GM19239 (cell line): Measurements from ENCODE around the gene BRD8.

Experiments
- DNase-seq: peaks from one replicate; pipeline ENCODE4 v3.0.0; 2011; ENCODE audit warnings: low spot score; ENCODE audit not compliant: insufficient read length
- FAIRE-seq: peaks from 2 replicates; lab custom pipeline; 2011; peaks lifted over from hg19 to GRCh38; lab: Jason Lieb, UNC

The BRD8 gene

DNA sequence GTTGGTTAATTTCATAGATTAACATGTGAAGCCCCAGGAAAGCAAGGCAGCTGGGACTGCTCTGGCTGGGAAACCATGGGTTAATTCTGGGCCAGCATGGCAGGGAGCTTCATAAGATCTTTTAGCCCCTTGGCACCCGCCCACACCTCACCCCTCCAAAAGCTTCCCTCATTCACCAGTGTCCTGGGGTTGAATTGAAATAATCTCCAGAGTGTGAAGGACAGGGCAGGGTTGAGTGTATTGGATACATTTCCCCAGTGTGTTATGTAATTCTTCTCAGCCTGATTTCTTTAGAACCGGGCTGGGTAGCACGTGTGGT, 75.2 kb downstream of the BRD8 start:
- FAIRE-seq = no peak
- no peak for DNase-seq

DNA sequence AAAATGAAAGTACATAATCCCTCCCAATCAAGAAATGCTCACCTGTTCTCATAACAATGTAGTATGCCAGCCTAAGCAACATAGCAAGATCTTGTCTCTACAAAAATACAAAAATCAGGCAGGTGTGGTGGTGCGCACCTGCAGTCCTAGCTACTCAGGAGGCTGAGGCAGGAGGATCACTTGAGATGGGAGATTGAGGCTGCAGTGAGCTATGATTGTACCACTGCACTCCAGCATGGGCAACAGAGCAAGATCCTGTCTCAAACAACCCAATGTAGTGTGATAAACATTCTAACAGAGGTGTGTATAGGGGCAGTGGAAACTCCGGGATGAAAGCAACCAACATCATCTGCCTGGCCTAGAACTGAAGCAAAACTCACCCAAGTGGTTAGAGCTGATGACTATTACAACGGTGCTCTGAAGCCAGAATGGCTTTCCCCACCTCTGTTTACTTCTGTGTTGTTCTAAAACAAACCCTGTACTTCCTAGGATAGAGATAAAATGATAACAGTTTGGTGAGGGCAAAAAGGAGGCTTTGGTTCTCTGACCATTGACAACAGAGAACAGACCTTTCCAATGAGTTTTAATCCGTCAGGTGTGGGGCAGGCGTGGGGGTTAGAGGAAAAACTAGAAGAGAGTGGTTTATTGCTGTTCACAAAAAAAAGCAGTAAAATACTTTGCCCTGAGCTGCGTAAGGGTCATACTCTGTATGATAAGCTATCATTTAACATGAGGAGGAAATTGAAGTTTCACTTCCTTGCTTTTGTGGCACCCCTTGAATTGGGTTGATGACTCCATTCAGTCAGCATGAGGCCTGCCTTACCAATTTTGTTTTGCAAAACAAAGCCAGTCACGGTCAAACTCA, 75.7 kb downstream of the BRD8 start:
- DNase-seq (no peak), FAIRE-seq (no peak)

DNA sequence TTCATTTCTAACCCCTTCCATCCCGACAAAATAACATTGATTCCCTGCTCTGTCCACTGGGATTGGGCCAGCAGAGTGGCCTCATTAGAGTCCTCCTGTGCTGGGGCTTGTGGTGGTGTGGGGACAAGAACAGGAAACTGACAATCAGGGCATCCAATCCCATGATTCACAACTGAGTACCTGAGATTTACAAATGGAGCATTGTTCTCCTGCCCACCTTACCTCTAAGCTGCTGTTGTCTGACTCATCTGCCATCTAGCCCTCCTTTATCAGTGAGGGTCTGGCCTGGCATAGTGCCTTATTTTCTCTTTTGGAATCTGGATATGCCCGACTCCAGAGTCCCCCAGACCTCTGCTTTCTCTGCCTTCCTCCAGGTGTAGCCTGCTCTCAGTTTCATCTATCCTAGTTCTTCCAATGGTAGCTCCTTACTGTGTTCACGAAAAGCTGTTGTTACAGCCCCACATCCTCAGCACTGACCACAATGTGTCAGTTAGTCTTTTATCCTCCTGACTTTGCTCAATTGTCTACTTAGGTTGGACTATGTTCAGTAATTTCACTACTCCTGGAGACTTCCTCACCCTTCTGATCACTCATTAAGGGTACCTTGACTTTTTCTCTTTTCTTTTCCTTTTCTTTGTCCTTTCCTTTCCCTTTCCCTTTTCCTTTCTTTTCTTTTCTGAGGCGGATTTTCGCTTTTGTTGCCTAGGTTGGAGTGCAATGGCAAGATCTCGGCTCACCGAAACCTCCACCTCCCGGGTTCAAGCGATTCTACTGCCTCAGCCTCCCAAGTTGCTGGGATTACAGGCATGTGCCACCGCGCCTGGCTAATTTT, 81.2 kb downstream of the BRD8 start:
- FAIRE-seq = no peak
- DNase-seq = no peak

DNA sequence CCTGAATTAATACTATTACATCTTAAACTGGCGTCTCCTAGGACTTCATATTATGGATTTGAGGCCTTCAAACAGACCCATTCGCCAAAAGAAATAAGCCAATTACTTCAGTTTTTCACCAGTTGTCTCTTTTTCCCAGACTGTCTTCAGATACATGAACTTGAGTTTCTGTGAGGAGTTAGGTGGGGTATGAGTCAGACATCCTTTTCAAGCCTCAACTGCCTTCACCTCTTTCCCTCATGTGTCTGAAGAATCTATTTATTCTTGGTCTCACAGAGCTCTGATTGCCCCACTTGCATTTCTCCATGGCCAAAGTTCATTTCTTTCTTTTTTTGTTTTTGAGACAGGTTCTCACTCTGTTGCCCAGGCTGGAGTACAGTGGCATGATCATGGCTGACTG, 82.1 kb downstream of the BRD8 start:
- no peak for FAIRE-seq
- no peak for DNase-seq

DNA sequence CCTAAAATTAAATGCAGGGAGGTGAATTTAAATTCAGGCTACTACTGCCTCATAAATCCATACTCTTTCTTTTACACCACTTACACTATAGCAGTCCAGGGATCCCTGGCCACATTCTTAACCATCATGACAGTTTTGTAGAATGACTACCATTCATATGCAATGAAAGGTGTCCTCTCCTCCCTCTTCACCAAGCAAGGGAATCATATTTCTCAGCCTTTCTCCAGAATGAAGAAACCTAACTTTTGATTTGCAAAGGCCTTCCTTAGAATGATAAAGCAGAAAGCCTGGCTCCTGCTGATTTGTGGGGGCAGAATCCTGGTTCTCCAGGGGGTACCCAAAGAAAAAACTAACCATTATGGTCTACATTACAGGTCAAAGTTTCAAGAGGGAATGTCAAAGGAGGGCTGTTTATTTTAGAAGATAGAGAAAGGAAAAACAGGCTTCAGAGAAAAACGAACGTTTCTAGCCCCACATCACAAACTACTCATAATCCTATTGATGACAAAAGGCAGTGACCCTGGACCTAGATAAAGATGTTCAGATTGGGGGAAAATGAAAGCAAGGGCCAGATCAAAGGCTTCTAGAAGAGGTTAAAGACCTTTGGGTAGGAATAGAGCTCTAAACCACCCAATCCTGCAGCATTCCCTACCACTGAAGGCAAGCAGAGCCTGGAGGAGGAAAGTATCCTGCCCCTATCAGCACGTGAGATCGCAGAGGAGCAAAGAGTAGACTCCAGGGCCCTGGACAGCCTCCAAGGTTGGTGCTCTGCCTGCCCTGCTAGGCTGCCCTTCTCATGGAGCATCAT, 83.1 kb downstream of the BRD8 start:
- DNase-seq = no peak
- no peak for FAIRE-seq

DNA sequence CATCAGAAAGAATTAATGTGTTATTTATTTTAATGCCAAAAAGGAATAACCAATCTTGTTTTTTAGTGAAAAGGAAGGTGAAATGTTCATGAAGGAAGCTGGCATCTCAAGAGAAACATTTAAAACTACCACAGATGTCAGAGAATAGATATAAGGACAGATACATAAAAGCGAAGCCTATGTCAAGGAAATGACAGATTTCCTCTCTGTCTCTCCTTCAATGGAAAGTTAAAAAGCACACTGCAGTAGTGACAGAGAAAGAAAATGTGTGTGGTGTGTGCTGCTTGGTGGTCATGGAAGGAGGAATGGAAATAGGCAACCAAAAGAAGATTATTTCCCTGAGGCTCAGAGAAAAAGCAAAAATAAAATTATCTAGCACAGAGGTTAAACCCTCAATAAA, 85.4 kb downstream of the BRD8 start:
- no peak for DNase-seq
- FAIRE-seq = no peak

DNA sequence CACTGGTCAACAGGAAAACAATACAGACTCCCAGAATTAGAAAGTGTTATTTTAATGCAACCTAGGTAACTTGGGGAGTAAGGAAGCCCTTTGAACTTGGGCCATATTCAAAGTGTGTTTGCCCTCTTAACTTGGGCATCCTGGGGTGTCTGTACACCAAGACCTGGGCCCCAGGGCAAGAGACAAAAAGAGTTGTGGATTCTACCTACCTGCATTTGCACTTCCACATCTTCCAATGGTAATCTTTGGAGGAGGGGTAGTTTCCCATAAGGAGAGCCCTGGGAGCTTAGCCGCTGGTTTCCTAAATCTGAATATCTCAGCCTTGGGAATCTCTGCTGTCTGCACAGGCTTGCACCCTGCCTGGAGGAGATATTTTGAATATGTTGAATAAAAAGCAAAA, 86.1 kb downstream of the BRD8 start:
- DNase-seq (no peak), FAIRE-seq (no peak)

DNA sequence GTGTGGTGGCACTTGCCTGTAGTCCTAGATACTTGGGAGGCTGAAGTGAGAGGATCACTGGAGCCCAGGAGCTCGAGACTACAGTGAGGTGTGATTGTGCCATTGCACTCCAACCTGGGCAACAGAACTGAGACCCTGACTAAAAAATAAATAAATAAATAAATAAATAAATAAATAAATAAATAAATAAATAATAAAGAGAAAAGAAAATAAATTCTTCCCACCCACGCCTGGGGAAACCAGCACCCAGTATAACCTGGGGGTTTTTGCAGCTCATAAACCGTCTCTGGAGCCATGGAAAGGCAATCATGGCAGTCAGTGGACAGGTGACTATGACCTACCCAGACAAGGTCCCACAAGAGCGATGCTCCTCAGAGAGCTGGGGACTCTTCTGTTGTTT, 86.7 kb downstream of the BRD8 start:
- DNase-seq = no peak

More for the DNA sequence above, 86.7 kb downstream of the BRD8 start:
- no peak for FAIRE-seq
